ENCODE data around the gene BTRC. TPM values are rescaled to one million over a fixed set of nuclear protein-coding genes. Genes with fewer than 3 reads are reported as not detected.

Gene BTRC
- total RNA-seq, 2 donors from 2014 or later: 8.8 to 9.9 TPM

DNA sequence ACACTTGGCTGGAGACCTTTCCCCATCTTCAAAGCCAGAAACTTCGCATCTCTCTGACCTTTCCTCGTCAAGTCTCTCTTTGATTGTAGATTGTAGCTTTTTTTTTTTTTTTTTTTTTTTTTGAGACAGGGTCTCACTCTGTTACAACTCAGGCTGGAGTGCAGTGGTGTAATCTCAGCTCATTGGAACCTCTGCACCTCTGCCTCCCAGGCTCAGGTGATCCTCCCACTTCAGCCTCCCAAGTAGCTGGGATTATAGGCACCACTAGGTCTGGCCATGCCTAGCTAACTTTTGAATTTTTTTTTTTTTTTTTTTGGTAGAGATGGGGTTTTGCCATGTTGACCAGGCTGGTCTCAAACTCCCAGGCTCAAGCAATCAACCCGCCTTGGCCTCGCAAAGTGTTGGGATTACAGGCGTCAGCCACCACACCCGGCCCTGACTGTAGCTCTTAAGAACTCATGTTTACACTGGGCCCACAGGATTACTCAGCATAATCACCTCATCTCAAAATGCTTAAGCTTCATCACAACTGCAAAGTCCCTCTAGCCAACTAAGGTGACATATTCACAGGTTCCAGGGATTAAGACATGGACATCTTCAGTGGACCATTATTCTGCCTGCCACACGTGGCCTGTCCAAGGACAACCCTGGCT lies 222.4 kb downstream of the BTRC start:
- no peaks in the 10 kb centered on the region for H3K27me3 ChIP-seq
- H3K4me1 ChIP-seq: no peaks in the 10 kb centered on the region
- DNase-seq: peak in 1 of 4 donors; percentile 4
- H3K4me3 ChIP-seq: no peak overlapping the region
- WGBS, 2 donors: 91 to 93% methylated on average over 6 to 7 of the region's 7 CpGs
- TF ChIP-seq POLR2A (IDR thresholded peaks at IDR 0.05): no peak
- H3K27ac ChIP-seq: no peak overlapping the region
- intact Hi-C loops (cut with DNase I): no loop called here
- ATAC-seq: no peak
- peaks cover 0 to 9% (median 0%) of the 10 kb centered on the region in 3 donors for H3K9me3 ChIP-seq
- H3K36me3 ChIP-seq (replicated peaks in 1 of 2; ENCODE audit: insufficient read depth in 1 of 2, low read depth in 2 of 2): no peaks in the 10 kb centered on the region

DNA sequence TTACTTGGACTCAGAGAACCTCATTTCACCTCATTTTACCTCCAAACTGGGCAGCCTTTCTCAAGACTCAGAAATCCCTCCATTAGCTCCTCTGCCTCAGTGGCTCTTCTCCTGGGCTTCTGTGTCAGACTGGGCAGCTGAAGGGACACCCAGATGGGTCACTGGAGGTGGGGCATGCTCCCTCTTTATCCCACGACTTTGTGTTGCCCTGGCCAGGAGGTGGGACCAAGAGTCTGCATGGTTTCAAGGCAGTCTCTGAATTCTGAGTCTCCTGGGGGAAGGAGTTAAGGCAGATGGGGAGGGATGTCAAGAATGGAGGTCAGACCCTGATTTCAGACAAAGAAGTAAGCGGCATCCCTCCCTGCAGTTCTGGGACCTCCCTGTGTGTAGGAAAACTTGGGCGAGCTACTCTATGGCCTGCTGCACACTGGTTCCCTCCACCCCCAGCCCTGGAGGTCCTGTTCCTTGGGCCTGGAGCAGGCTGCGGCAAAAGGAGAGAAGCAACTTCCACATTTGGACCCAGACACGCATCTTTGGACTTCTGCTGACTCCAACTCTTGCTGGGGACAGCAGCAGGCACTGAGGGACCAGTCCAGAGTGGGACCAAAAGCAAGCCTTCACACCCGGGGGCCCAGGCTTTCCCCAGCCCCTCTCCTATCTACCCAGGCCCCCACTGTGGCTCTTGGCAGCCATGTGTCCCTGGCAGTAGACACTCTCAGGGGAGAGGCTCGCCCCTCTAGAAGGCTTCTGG lies 223.3 kb downstream of the BTRC start:
- no peaks in the 10 kb centered on the region for H3K36me3 ChIP-seq (replicated peaks in 1 of 2; ENCODE audit: insufficient read depth in 1 of 2, low read depth in 2 of 2)
- no peaks in the 10 kb centered on the region for H3K27me3 ChIP-seq
- WGBS, 2 donors: 88 to 93% methylated on average over 7 of the region's 7 CpGs
- peak in 1 of 4 donors; percentile 7 for DNase-seq
- intact Hi-C loops (cut with DNase I): no loop called here
- H3K27ac ChIP-seq: no peak overlapping the region
- ATAC-seq: no peak
- TF ChIP-seq POLR2A (IDR thresholded peaks at IDR 0.05): no peak
- H3K9me3 ChIP-seq: peaks cover 0 to 9% (median 0%) of the 10 kb centered on the region in 3 donors
- no peak overlapping the region for H3K4me3 ChIP-seq
- H3K4me1 ChIP-seq: no peaks in the 10 kb centered on the region

DNA sequence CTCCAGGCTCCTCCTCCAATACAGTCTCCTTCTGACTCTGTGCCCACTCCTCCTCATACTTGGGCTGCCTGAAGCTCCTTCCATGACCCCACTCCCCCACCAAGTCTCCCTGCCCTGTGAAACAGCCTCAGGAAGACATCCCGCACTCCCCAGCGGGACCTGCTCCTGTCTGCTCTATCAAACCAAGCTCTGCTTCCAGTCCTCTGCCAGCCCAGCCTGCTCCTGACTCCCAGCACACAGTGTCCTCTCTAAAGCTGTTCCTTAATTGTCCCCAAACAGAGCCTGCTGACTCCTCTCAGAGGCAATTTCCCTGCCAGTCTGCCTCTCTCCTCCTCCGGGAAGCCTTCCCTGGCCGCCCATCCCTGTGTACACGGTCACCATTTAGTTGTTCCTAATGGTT lies 224.2 kb downstream of the BTRC start:
- H3K4me1 ChIP-seq: no peaks in the 10 kb centered on the region
- intact Hi-C loops (cut with DNase I): no loop called here
- no peaks in the 10 kb centered on the region for H3K36me3 ChIP-seq (replicated peaks in 1 of 2; ENCODE audit: insufficient read depth in 1 of 2, low read depth in 2 of 2)
- no peak for TF ChIP-seq POLR2A (IDR thresholded peaks at IDR 0.05)
- TF ChIP-seq, protein P1, sequence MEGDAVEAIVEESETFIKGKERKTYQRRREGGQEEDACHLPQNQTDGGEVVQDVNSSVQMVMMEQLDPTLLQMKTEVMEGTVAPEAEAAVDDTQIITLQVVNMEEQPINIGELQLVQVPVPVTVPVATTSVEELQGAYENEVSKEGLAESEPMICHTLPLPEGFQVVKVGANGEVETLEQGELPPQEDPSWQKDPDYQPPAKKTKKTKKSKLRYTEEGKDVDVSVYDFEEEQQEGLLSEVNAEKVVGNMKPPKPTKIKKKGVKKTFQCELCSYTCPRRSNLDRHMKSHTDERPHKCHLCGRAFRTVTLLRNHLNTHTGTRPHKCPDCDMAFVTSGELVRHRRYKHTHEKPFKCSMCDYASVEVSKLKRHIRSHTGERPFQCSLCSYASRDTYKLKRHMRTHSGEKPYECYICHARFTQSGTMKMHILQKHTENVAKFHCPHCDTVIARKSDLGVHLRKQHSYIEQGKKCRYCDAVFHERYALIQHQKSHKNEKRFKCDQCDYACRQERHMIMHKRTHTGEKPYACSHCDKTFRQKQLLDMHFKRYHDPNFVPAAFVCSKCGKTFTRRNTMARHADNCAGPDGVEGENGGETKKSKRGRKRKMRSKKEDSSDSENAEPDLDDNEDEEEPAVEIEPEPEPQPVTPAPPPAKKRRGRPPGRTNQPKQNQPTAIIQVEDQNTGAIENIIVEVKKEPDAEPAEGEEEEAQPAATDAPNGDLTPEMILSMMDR (IDR thresholded peaks at IDR 0.05): no peak
- peaks cover 0 to 2% (median 0%) of the 10 kb centered on the region in 3 donors for H3K9me3 ChIP-seq
- no peak overlapping the region for H3K27ac ChIP-seq
- H3K27me3 ChIP-seq: no peaks in the 10 kb centered on the region
- ATAC-seq (no peak), DNase-seq (peak in 1 of 4 donors; percentile 9)
- WGBS, 2 donors: 86 to 98% methylated on average over 5 of the region's 5 CpGs
- no peak overlapping the region for H3K4me3 ChIP-seq

DNA sequence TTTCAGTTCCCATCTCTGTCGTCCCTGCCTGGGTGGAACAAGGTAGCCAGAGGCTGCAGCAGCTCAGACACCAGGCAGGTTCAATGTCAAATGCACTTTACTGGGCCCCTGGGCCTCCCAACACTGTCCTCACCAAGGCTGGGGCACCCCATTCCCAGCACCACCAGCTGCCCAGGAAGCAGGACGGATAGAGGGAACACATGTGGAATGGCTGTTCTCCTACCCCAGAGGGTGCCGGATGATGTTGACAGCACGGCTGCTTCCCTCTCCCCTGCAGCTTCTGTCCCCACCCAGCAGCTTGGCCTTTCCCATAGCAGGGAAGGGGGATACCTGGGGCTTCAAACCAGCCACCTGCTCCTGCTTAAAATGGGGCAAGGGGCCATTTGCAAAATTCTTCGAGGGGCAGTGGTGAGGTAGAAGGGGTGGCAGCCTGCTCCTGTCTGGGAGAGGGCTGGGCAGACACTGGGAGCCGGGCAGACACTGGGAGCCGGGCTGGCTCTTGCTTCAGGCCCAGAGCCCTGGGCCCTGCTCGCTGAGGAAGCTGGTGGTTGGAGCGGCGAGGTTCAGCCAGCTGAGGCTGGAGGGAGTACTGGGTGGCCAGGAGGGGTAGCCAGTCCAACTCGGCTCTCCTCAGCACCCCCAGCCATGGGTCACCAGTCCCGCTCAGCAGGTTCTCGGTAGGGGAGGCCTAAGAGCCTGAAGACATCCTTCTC lies 225.0 kb downstream of the BTRC start:
- TF ChIP-seq, protein P1 (IDR thresholded peaks at IDR 0.05): no peak
- TF ChIP-seq POLR2A (IDR thresholded peaks at IDR 0.05): no peak
- ATAC-seq (no peak), DNase-seq (peak in 1 of 4 donors; percentile 7)
- Histone ChIP-seq H3K4me1 (no peaks in the 10 kb centered on the region), H3K36me3 (replicated peaks in 1 of 2; ENCODE audit: insufficient read depth in 1 of 2, low read depth in 2 of 2) (no peaks in the 10 kb centered on the region), H3K9me3 (no peaks in the 10 kb centered on the region), H3K4me3 (no peak overlapping the region), H3K27me3 (no peaks in the 10 kb centered on the region), H3K27ac (no peak overlapping the region)
- WGBS, 2 donors: 72 to 85% methylated on average over 4 to 13 of the region's 13 CpGs
- intact Hi-C loops (cut with DNase I): no loop called here

DNA sequence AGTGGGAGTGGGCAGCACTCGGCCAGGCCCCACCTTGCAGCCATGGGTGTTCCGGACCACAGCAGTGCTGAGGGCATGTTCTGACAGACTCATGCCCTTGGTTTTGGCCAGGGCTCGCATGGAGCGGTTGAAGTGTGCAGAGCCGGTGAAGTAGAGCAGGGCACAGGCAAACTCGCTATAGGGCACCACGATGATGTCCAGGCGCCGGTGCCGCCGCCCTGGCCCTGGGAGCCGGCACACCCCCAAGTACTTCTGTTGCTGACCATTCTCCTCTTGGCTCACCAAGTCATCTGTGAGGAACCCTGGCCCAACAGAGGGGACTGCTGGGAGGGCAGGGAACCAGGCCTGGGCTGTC lies 225.5 kb downstream of the BTRC start:
- Histone ChIP-seq H3K4me1 (no peaks in the 10 kb centered on the region), H3K27me3 (no peaks in the 10 kb centered on the region), H3K36me3 (replicated peaks in 1 of 2; ENCODE audit: insufficient read depth in 1 of 2, low read depth in 2 of 2) (no peaks in the 10 kb centered on the region), H3K27ac (no peak overlapping the region), H3K9me3 (no peaks in the 10 kb centered on the region), H3K4me3 (no peak overlapping the region)
- ATAC-seq (no peak), DNase-seq (no peak)
- TF ChIP-seq, protein P1 (IDR thresholded peaks at IDR 0.05): no peak
- no peak for TF ChIP-seq POLR2A (IDR thresholded peaks at IDR 0.05)
- 94 to 100% methylated on average over 1 to 12 of the region's 12 CpGs for WGBS, 2 donors
- intact Hi-C loops (cut with DNase I): no loop called here

Data from body of pancreas (tissue), 4 donors.